GM19099 (cell line): ENCODE data around the gene TIGAR.

ENCODE experiments used
- POLR2A ChIP-seq: IDR thresholded peaks from 3 replicates; pipeline ENCODE4 v1.6.1; 2011; ENCODE audit warnings: low read depth; ENCODE audit not compliant: insufficient read length; ENCODE audit errors: extremely low read depth

The TIGAR gene

DNA sequence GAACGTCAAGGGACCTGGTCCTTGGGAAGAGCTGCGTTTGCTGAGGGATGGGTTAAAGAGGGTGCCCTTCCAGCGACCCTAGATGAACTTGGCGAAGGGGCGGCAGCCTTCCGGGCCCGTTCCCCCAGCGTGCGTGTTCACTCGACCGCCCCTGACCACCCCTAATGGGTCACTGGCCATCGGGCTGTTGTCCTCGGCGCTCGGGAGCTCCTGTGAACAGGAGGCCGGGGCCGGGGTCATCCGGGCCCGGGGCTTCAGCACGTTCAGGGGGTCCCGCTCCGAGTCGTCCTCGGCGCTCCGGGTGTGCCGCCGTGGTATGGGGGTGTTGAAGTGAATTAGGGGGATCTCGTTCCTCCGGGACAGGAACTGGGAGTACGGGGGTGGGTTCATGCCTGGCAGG, 49.3 kb downstream of the TIGAR start:
- no peak for TF ChIP-seq POLR2A

DNA sequence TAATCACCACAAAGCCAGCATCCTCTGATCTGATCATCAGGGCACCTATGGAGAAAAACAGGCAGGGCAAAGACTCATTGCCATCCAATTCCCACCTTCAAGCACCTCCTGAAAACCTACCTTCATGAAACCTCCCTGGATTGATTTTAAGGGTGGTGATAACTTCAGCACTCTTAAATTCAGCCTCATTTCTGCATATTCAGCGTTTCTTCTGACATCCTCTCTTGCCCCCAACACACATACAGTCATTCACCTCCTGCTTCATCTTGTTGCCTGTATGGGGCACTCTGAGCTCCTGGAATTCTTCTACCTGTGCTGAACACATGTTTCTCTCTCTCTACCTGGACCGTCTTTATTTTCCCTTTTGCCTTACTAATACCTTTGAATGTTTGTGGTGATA, 51.6 kb downstream of the TIGAR start:
- no peak for TF ChIP-seq POLR2A

DNA sequence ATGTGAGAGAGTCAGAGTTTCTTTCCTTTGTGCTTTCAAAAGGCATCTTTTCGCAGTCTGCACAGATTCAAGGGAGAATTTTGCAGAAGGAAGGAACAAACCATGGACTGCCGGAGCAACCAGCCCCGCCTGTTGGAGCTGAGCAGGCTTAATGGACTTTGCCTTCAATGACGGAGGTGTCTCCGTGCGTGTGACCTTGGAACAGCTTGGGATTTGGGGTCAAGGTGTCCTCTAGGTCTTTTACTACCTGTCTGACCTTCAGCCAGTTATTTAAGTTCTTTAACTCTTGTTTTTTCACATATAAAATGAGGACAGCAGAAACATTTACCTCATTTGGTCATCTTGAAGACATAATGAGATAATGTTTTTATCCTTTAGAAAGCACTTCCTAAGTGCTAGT, 54.4 kb downstream of the TIGAR start:
- TF ChIP-seq POLR2A, result no peak

DNA sequence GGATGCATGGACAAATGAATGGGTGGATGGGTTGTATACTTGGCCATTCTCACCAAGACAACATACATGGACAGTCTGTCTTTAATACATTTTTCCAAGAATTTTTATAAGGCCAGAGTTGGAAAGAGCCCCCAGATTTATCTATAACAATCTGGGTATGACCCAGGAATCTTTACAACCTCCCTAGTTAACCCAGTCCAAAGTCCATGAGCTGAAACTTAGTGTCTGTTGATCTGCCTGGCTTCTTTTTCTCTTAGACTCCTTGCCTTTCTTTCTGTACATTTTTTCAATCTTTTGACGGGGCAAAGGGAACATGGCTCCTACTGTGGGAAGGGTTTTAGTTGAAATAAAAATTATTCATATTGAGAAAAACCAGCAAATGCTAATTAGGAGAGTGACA, 57.8 kb downstream of the TIGAR start:
- no peak for TF ChIP-seq POLR2A

DNA sequence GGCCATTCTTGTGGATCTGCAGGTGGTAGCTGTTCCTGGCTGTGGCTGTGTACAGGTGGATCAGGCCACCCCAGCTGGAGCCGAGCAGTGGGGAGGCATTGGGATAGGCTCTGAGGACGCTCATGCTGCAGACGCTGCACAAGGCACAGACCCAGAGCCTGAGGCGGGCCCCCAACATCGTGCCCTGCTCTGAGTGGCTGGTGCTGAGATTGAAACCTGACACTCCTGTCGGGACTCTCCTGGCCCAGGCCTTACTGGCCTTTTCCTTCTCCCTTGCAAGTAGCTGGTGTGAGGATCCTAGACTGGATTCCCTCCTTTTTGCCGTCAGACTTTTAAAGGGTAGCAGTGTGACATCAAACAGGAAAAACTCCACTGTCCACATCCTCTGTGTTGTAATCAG, 58.4 kb downstream of the TIGAR start, which contains the start of gene FGF23:
TSS of gene FGF23 (minus strand) at position 308 of the 400 bp plus-strand sequence. CDS start at position 178, 130 bp downstream.
- no peak for TF ChIP-seq POLR2A

DNA sequence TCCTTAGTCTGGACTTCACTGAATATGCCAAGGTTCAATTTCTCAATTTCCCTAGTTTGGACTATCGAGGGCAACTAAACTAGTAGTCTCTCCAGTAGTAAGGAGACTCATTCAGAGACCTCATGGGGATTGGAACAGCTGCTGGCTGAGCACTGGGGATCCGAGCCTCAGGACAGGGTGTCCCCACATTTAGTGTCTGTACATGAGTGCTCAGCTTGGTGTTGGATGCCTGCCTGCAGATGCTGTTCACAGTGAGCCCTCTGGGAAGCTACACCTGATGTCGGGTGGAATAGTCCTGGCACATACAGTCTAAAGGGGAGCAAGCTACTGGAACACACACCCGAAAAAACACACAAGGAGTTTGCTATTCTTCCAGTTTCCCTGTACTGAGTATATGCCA, 59.3 kb downstream of the TIGAR start:
- no peak for TF ChIP-seq POLR2A

DNA sequence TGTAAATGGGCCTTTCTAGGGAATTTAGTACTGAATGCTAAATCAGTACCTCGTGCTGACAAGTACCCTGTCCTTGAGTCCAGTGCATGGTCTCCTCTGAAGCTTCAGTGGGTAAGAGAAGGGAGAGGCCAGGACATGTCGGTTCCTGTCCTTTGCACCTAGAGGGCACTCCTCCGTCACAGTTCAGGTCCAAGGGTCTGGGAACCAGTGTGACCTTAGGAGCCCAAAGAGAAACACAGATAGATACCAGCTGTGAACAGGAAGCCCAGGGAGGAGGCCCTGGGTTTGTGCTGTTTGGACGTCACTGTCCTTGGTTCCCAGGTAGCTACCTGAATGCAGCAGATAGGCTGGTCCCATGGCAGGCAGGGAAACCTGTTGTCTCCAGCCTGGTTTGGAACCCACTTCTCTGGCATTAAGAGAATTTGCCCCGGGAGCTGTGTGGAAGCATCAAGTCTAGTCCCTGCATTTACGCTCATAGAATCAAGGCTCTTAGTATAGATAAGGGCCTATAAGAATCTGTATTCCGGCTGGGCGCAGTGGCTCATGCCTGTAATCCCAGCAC, 62.4 kb downstream of the TIGAR start:
- no peak for TF ChIP-seq POLR2A

DNA sequence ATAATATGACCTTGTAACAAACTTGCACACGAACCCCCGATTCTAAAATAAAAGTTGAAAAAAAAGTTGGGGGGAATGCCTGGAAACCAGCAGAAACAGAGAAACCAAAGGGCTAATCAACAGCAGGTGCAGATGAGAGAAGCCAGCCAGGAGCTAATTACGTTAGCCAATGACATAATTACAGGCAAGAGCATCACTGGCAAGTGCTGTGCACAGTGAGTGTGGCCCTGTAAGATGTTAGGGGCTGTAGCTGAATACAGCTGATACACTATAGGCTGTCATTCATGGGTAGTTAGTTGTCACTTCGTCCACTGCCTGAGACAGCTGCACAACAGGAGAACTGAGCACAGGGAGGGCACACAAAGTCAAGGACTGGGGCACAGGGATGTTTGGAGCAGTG, 65.8 kb downstream of the TIGAR start:
- no peak for TF ChIP-seq POLR2A

DNA sequence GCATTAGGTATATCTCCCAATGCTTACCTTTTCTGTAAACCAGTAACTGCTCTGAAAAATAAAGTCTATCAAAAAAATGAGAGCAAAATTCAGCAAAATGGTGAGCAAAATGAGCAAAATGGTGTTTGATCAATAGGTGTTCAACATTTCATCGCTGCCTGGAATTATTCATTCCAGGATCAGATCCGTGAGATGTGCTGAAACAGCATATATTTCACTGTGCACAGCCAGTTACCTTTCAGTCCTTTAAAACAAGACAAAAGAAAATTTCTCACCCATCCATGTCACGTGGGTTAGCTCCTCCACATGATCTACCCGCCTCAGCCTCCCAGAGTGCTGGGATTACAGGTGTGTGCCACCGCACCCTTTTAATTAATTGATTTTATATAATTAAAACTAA, 66.6 kb downstream of the TIGAR start:
- TF ChIP-seq POLR2A, result no peak

DNA sequence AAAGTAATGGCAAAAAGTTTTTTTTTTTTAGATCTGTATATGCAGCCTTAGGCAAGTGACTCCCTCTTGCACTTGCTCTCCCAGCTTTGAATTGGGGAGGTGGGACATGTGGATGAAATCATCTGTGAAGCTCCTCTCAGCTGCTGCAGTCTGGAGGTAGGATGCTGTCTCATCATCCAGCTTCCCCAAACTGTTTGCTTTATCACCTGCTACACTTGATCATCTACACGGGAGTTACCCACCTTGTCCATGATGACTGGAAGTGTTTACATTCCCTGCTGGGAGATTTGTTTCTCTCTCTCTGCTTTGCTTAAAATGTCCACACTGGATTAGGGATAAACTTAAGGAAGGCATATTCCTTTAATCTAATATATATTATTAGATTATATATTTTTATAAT, 67.0 kb downstream of the TIGAR start:
- no peak for TF ChIP-seq POLR2A

DNA sequence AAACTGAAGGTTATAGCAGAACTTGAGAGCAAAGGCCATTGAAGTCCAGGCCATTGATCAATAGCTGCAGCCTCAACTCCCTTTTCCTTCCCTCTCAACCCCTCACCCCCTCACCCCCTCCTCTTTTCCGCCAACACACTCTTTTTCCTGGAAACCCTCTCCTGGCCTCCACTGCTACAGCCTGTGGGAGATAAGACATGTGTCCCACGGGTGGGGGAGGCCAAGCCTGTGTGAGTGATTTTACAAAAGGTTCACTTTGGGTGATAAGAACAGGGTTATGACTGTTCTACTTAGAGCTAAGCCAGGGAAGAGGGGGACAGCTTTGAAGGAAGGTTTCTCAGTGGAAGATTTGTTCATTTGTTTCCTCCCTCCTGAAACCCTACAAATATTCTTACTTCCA, 67.6 kb downstream of the TIGAR start:
- TF ChIP-seq POLR2A, result no peak

DNA sequence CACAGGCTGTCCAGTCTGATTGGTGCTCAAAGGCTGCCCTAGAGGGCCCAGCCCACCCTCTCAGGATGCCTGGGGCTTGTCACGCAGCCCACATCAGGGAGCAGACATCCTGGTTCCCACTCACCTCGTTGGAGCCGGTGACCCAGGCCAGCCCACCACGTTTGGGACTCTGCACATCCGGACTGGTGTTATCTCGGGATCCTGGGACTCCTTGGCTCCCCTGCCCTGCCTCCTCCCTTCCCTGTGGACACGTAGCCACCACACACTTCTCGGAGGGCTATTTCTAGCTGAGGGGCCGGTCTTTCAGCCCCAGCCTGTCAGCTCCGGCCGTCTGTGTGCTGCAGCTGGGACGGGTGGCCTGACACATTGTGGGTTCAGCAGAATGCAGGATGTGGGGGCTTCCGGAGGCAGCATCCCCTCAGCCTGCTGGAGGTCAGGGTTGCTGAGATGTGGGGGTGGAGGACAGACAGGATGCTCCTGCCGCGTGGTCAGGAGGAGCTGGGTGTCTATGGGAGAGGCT, 71.3 kb downstream of the TIGAR start:
- no peak for TF ChIP-seq POLR2A

DNA sequence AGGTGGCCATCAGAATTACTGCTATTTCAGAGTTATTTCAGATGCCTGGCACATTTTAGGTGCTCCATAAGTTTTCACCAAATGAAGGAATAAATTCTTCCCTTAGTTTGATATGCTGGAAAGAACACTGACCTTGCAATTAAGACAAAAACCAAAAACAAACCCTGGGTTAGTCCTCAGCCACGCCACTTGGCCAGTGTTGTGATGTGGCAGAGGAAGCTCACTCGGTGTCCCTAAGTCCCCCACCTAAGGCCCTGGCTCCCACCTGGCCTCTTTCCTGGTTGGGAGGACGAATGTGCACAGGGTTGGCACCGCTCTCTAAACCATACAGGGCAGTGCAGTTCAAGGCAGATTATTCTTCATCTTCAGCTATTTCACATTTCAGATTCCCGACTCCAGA, 72.2 kb downstream of the TIGAR start:
- TF ChIP-seq POLR2A, result no peak

DNA sequence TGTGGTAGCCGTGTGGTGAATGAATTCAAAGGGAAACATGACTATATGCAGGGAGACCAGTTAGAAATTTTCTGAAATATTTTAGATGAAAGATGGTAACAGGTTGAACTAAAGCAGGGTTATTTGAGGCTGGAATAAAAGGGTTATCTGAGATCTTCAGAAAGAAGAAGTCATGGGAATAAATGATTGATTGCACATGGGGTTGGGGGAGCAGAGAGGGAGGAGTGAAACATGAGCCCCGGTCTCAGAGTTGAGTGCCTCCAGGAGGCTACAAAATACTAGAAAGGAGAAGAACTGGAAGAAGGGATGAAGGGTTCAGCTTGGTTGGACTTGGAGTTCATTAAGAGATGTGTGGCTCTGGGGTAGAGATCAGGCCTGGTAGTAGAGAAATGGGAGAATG, 74.8 kb downstream of the TIGAR start:
- TF ChIP-seq POLR2A, result no peak

DNA sequence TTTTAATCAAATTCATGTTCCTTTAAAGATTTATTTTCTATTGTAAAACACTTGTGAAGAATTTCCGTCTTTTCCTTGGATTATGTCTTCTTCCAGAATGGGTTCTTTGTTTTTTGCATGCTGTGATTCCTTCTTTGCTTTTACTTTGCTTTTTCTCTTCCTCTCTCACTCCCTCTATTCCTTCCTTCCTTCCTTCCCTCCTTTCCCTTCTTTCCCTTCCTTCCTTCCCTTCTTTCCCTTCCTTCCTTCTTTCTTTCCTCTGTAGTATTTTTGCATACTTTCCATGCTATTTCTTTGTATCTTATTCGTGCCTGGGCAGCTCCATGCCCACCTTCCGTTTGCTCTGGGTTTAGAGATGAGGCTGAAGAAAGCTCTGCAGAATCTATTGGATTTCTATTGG, 80.1 kb downstream of the TIGAR start:
- TF ChIP-seq POLR2A, result no peak

DNA sequence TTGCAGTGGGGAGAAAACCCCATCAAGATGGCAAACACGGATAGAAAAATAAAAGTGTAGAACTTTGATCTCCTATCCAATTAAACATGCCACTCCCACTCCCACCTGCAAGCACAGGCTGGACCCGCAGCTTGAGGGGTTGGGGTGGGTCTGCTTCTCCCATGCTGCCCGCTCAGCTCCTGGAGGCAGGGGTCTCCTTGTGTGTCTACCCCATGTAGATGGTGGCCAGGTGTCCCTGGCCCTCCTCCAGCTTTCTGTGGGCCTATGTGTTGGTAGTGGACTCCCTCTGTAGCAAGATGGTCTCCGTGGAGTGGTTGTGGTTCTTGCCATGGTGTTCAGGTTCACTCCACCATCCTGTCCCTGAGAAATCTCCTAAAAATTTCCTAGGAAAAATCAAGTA, 82.0 kb downstream of the TIGAR start:
- TF ChIP-seq POLR2A, result no peak
